DND-41 (cell line): ENCODE results near the gene REM1.
"Not testable (repeated sequence)": the region's sequence is repeated elsewhere in the genome, so short reads cannot be mapped to it uniquely, and the experiment has no call there.

Experiments used
- ATAC-seq: fragments of 200-7000 bp; cut with Tn5 transposase; 3 replicates; pipeline ENCODE4 v1.9.1; 2021; ENCODE audit warnings: low read depth; ENCODE audit not compliant: insufficient read depth
- DNase-seq: peaks from one replicate; pipeline ENCODE4 v3.0.0-alpha.2; 2020
- H2AFZ ChIP-seq: 2 replicates; pipeline ENCODE4 v1.6.0; 2012; ENCODE audit warnings: low read depth, low read length
- H3K27ac ChIP-seq: 2 replicates; pipeline ENCODE4 v1.5.1; 2012; ENCODE audit warnings: low read length, inconsistent platforms
- H3K27me3 ChIP-seq: fragments of 200-600 bp; sonication (generic); 2 replicates; pipeline ENCODE4 v1.6.0; 2012; ENCODE audit warnings: low read length, mild to moderate bottlenecking, inconsistent platforms; ENCODE audit not compliant: insufficient read depth, poor library complexity
- H3K36me3 ChIP-seq: 2 replicates; pipeline ENCODE4 v1.5.1; 2012; ENCODE audit warnings: low read length, inconsistent platforms; ENCODE audit not compliant: insufficient read depth
- H3K4me1 ChIP-seq: 2 replicates; pipeline ENCODE4 v1.5.1; 2012; ENCODE audit warnings: mild to moderate bottlenecking, low read length; ENCODE audit not compliant: insufficient read depth
- H3K4me2 ChIP-seq: 2 replicates; pipeline ENCODE4 v1.6.0; 2012; ENCODE audit warnings: mild to moderate bottlenecking, moderate library complexity, low read length, inconsistent platforms; ENCODE audit not compliant: insufficient read depth
- H3K4me3 ChIP-seq, 2 experiments: fragments of 200-600 bp in 1 of 2; shearing (Covaris generic) in 1 of 2; 2 replicates each; pipeline ENCODE4 v1.5.1; 2012 to 2016; ENCODE audit warnings: inconsistent platforms in 2 of 2, low read length in 2 of 2, mild to moderate bottlenecking in 2 of 2, low read depth in 1 of 2, moderate library complexity in 1 of 2
- H3K79me2 ChIP-seq: 2 replicates; pipeline ENCODE4 v1.6.0; 2012; ENCODE audit warnings: low read length, inconsistent platforms; ENCODE audit not compliant: insufficient read depth
- H3K9ac ChIP-seq: 2 replicates; pipeline ENCODE4 v1.6.0; 2012; ENCODE audit warnings: low read depth, mild to moderate bottlenecking, inconsistent platforms, low read length, moderate library complexity
- H3K9me3 ChIP-seq: 2 replicates; pipeline ENCODE4 v1.5.1; 2012; ENCODE audit warnings: low read length, moderate library complexity, mild to moderate bottlenecking, inconsistent platforms; ENCODE audit not compliant: insufficient read depth, severe bottlenecking
- H4K20me1 ChIP-seq: 2 replicates; pipeline ENCODE4 v1.6.0; 2012; ENCODE audit warnings: low read length; ENCODE audit not compliant: insufficient read depth
- TF ChIP-seq, protein P1 (sequence below): IDR thresholded peaks from 2 replicates; pipeline ENCODE4 v1.5.1; 2012; ENCODE audit warnings: borderline replicate concordance, low read length, moderate library complexity, mild to moderate bottlenecking; ENCODE audit not compliant: poor library complexity, severe bottlenecking; ENCODE audit errors: extremely low read depth

The REM1 gene, protein sequence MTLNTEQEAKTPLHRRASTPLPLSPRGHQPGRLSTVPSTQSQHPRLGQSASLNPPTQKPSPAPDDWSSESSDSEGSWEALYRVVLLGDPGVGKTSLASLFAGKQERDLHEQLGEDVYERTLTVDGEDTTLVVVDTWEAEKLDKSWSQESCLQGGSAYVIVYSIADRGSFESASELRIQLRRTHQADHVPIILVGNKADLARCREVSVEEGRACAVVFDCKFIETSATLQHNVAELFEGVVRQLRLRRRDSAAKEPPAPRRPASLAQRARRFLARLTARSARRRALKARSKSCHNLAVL

DNA sequence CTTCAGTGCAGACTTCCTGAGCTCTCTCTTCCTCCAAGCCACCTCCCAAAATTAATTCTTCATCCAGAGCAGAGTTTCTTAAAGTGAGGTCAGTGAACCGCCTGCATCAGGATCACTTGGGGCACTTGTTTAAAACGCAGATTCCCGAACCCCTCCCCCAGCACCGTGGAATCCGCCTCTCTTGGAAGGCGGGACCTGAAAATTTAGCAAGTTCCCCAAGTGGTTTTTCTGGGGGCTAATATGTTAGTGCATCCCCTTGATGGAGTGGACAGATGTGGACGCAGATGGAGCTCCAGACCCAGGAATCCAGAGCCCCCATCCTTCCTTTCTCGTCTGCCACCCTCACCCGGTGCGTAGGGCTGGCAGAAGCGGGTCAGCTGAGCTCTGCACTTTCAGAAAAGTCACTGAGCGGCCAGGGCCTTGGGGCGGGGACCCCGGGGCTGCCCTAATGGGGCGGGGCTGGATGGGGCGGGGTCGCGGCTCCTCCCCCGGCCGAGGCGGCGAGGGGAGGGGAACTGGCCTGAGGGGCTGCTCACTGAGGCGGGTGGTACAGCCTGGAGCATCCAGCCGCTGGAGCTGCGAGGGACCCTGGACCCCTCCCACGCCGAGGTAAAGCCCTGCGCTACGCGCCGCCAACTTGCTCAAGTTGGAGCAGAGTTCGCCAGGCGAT lies at the start of gene REM1, which contains the start of gene DEFB124:
Gene REM1, plus strand, starts transcription at position 531 of the 670 bp plus-strand sequence. CDS start 1,158 bp downstream, outside the sequence.
Gene DEFB124, minus strand, starts transcription at position 370 of the 670 bp plus-strand sequence. CDS start 2,114 bp downstream, outside the sequence.
- H2AFZ ChIP-seq, result no peak within 1 kb of the TSS
- no peaks in the 10 kb centered on the region for H4K20me1 ChIP-seq
- no peaks in the 10 kb centered on the region for H3K4me1 ChIP-seq
- DNase-seq (no peak), ATAC-seq (no peak)
- H3K4me3 ChIP-seq, result no peak within 1 kb of the TSS
- no peaks in the 10 kb centered on the region for H3K27me3 ChIP-seq
- no peaks in the 10 kb centered on the region for H3K36me3 ChIP-seq
- TF ChIP-seq, protein P1, sequence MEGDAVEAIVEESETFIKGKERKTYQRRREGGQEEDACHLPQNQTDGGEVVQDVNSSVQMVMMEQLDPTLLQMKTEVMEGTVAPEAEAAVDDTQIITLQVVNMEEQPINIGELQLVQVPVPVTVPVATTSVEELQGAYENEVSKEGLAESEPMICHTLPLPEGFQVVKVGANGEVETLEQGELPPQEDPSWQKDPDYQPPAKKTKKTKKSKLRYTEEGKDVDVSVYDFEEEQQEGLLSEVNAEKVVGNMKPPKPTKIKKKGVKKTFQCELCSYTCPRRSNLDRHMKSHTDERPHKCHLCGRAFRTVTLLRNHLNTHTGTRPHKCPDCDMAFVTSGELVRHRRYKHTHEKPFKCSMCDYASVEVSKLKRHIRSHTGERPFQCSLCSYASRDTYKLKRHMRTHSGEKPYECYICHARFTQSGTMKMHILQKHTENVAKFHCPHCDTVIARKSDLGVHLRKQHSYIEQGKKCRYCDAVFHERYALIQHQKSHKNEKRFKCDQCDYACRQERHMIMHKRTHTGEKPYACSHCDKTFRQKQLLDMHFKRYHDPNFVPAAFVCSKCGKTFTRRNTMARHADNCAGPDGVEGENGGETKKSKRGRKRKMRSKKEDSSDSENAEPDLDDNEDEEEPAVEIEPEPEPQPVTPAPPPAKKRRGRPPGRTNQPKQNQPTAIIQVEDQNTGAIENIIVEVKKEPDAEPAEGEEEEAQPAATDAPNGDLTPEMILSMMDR, result no peak
- no peaks in the 10 kb centered on the region for H3K79me2 ChIP-seq
- H3K4me2 ChIP-seq, result no peak within 1 kb of the TSS
- H3K27ac ChIP-seq, result no peak within 1 kb of the TSS
- H3K9ac ChIP-seq, result no peak within 1 kb of the TSS
- peaks cover 2% of the 10 kb centered on the region for H3K9me3 ChIP-seq

DNA sequence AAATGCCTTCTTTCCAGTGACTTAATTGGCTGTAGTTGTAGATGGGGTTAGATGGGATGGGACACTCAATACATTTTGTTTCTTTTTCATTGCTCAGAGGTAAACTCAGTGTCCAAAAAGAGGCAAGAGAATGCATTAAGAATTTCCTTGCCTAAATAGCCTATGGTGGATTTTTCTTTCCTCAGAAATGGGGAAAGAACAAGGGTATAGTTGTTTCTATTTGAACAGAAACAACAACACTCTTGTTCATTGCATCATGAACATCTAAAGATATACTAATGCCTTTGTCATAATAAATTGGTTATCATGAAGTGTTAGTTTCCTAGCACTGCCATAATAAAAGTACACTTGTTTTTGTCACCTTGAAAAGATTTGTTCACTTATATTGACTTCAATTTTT lies 49.3 kb upstream of the REM1 start:
- no peak for DNase-seq
- Histone ChIP-seq H3K36me3 (no peaks in the 10 kb centered on the region), H3K4me2 (no peak overlapping the region), H2AFZ (no peak overlapping the region), H3K9ac (no peak overlapping the region), H3K4me1 (no peaks in the 10 kb centered on the region), H3K9me3 (no peaks in the 10 kb centered on the region), H3K79me2 (no peaks in the 10 kb centered on the region), H3K4me3 (no peak overlapping the region), H4K20me1 (no peaks in the 10 kb centered on the region), H3K27ac (no peak overlapping the region), H3K27me3 (no peaks in the 10 kb centered on the region)
- TF ChIP-seq, protein P1, result no peak
- ATAC-seq, result no peak

DNA sequence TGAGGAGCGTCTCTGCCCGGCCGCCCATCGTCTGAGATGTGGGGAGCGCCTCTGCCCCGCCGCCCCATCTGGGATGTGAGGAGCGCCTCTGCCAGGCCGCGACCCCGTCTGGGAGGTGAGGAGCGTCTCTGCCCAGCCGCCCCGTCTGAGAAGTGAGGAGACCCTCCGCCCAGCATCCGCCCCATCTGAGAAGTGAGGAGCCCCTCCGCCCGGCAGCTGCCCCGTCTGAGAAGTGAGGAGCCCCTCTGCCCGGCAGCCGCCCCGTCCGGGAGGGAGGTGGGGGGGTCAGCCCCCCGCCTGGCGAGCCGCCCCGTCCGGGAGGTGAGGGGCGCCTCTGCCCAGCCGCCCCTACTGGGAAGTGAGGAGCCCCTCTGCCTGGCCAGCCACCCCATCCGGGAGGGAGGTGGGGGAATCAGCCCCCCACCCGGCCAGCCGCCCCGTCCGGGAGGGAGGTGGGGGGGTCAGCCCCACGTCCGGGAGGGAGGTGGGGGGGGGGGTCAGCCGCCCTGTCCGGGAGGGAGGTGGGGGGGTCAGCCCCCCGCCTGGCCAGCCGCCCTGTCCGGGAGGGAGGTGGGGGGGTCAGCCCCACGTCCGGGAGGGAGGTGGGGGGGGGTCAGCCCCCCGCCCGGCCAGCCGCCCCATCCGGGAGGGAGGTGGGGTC lies 48.1 kb upstream of the REM1 start:
- not testable (repeated sequence) for H3K36me3 ChIP-seq, ATAC-seq, H3K79me2 ChIP-seq, H3K9me3 ChIP-seq, H3K27ac ChIP-seq, H2AFZ ChIP-seq, H3K9ac ChIP-seq, DNase-seq, H3K4me2 ChIP-seq, H3K4me3 ChIP-seq, H3K27me3 ChIP-seq, H4K20me1 ChIP-seq, H3K4me1 ChIP-seq

DNA sequence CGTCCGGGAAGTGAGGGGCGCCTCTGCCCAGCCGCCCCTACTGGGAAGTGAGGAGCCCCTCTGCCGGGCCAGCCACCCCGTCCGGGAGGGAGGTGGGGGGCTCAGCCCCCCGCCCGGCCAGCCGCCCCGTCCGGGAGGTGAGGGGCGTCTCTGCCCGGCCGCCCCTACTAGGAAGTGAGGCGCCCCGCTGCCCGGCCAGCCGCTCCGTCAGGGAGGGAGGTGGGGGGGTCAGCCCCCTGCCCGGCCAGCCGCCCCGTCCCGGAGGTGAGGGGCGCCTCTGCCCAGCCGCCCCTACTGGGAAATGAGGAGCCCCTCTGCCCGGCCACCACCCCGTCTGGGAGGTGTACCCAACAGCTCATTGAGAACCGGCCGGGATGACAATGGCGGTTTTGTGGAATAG lies 47.5 kb upstream of the REM1 start:
- not testable (repeated sequence) for H2AFZ ChIP-seq, H3K36me3 ChIP-seq, H3K9ac ChIP-seq, H3K4me2 ChIP-seq, H3K27me3 ChIP-seq, H3K4me3 ChIP-seq, H3K79me2 ChIP-seq, H3K9me3 ChIP-seq, H3K4me1 ChIP-seq, H4K20me1 ChIP-seq, ATAC-seq, DNase-seq, H3K27ac ChIP-seq
